UCSD-AML1 (cell line): ENCODE data around the gene PEAK1.
"Not testable (repeated sequence)": the region's sequence is repeated elsewhere in the genome, so short reads cannot be mapped to it uniquely, and the experiment has no call there.

ENCODE experiments used
- DNase-seq: peaks from one replicate; lab custom pipeline; 2025; ENCODE audit not compliant: unreplicated experiment; lab: John Stamatoyannopoulos, UW

The PEAK1 gene

DNA sequence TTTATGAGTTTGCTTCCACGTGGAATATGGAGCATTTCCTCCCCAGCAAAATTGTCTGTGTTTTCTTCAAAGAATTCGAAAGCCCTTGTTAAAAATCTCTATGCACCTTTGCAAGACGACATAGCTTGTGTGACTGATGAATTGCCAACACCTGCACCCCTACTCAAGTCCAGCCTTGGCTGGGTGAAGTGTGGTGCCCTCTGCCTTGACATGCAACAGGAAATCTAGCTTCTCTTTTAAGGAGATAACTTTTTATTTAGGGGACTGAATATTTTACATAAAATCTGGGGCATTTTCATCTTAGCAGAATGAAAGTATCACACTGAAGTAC is 1.4 kb upstream of the PEAK1 start:
- DNase-seq = no peak

GRCh38 chr15:77420610-77421369 is 886 bp upstream of the PEAK1 start, which contains the start of gene HMG20A:
Gene HMG20A, plus strand, starts transcription at chr15:77420888. Its CDS starts 37,520 bp downstream, at chr15:77458408.
- peak; percentile 75 for DNase-seq

- peak; percentile 63 for DNase-seq
Observed at GRCh38 chr15:77418966-77419835, 703 bp downstream of the PEAK1 start.

GRCh38 chr15:77418391-77418965 is 1.4 kb downstream of the PEAK1 start:
- no peak for DNase-seq

DNA sequence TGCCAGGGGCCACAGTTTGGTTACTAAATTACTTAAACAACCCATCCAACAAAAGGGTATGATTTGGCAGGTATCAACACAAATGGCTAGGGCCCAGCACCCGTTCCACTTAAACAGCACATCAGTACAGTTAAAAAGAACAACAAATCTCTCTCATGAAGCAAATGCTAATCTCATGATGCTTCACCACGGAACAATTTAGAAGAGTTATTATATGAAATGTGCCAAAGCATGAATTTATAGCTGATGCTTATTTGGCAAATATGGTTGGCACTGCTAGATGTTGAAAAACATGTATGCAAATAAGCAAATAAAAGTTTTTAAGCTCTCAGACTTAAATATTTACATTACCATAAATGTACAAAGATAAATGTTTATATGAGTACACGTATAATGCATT is 2.3 kb downstream of the PEAK1 start:
- DNase-seq = no peak

DNA sequence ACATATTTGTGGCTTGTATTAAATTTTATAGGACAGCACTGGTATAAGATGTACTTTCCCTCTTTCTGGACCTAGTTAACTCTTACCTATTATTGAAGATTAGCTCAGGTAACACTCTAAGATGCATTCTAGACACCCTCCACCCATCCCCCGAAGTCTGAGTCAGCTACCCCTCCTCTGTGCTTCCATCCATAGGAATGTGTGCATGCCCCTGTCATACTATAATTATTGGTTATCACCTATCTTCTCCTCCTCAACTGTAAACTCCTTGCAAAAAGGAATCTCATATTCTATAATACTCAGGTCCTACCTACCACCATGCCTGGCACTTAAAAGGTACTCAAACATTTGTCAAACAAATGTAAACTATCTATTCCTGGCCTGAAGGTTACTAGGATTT is 3.0 kb downstream of the PEAK1 start:
- no peak for DNase-seq

GRCh38 chr15:77416148-77416455 is 3.8 kb downstream of the PEAK1 start:
- DNase-seq = no peak

DNA sequence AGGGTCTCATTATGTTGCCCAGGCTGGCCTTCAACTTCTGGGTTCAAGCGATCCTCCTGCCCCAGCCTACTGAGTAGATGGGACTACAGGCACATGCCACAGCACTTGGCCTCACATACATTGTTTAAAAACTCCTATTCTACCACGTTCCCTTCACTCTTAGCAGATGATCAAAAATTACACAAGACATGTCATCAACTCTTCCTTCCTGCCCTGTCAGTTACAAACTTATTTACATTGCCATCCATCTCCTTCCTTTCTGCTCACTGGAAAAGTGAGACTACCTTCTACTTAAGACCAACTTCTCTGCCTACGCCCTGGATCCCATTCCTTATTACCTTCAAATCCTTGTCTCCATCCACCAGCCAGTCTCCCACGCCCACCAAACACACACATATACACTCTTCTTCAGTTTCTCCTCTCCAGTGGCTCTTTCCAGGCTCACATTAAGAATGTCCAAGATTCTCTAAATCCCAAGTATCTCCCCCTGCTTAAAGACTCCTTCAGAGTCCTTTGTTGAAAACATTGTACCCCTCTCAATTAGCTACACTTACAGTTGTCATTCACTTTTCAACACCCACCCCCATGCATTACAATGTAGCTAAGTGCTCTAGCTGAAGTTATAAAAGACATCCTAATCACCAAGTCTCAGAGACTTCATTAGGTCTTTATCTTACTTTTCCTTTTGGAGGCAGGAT is 4.3 kb downstream of the PEAK1 start:
- no peak for DNase-seq

- no peak for DNase-seq
Observed at GRCh38 chr15:77414789-77415442, 5.0 kb downstream of the PEAK1 start.

DNA sequence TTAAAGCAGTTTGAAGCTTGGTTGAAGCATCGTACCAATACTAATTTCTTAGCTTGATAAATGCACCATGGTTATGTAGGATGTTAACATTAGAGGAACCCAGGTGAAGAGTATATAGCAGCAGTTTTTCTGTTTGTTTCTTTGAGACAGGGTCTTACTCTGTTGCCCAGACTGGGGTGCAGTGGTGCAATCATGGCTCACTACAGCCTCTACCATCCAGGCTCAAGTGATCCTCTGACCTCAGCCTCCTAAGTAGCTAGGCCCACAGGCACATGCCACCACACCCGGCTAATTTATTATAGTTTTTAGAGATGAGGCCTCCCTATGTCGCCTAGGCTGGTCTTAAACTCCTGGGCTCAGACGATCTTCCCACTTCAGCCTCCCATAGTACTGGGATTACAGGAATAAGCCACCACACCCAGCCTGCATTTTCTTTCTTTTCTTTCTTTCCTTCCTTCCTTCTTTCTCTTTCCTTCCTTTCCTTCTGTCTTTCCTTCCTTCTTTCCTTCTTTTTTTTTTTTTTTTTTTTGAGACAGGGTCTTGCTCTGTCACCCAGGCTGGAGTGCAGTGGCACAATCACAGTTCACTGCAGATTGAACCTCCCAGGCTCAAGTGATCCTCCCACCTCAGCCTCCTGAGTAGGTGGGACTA is 6.1 kb downstream of the PEAK1 start:
- no peak for DNase-seq

DNA sequence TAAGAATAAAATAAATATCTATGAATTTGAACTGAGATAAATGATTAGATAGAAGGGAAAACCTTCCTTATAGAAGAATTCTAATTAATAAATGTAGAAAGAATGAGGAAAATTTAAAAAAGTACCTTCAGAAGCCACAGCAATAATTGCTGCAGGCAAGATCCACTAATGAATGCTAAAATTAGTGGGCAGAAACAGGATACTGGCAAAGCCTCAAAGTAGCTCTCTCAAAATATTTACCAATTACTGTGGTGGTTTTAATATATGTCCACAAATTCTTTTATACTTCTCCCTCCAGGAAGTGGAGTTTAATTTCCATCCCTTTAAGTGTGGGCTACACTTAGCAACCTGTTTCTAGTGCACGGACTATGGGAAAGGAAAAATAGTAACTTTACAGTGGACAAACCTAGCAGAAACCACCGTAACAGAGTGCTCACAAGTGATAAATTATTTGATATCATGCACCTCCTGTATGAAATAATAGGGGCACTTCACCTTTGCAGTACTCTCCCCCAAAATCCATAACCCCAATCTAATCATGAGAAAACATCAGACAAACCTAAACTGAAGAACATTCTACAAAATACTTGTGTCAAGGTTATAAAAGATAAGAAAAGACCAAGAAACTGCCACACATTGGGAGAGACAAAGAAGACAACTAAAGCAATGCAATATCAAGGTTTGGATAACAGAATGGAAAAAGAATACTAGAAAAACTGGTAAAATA is 6.8 kb downstream of the PEAK1 start:
- no peak for DNase-seq

- no peak for DNase-seq
Observed at GRCh38 chr15:77411619-77411976, 8.3 kb downstream of the PEAK1 start.

DNA sequence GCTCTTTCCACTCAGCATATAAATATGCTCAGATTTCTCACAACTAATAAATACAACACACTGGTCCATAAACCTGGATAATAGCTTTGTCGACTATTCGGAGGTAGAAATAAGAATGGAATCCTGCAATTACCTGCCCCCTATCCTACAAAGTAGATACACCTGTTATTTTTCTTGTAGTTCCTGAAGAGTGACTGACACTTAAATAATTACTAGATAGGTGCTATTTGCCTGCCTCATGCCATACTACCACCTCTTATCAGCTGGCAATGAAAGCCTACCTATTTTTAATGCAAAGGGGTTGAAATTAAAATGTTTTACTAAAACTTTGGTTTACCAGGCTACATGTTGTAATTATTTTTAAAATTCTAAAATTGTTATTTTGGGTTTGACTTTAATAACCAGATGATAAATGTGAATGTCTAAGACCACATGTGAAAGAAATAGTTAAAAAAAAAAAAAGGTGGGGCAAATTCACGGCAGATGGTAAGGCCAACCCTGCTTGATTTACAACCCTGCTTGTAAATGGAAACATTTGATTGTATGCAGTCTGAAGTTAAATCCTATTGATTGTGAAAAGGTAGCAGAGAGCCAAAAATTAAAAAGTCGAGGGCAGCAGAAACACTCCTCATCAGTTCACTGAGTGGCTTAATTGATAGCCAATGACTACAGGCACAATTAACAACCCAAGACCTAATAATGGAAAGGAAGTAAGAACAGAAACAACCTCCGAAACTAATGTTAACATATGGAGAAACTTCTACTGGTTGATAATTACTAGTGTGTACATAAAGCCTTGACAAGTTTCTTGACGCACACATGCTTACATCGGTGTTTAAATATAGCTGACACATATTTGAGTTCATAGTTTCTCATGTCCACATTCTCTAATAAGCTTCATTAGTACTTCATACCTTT is 8.9 kb downstream of the PEAK1 start:
- DNase-seq = no peak

GRCh38 chr15:77410157-77410500 is 9.8 kb downstream of the PEAK1 start:
- DNase-seq = not testable (repeated sequence)

- DNase-seq = no peak
Observed at GRCh38 chr15:77409259-77410156, 10.4 kb downstream of the PEAK1 start.

- DNase-seq = no peak
Observed at GRCh38 chr15:77406846-77407245, 13.1 kb downstream of the PEAK1 start.

DNA sequence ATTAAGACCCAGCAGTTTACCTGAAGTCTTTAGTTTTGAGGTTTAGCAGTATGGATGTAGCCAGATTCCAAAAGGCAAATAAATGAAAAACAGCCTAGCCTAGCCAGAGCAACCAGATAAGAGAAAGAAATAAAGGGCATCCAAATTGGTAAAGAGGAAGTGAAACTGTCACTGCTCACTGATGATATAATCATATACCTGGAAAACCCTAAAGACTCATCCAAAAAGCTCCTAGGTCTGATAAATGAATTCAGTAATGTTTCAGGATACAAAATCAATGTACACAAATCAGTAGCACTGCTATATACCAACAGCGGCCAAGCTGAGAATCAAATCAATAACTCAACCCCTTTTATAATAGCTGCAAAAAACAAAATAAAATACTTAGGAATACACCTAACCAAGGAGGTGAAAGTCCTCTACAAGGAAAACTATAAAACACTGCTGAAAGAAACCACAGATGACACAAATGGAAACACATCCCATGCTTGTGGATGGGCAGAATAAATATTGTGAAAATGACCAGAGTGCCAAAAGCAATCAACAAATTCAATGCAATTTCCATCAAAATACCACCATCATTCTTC is 13.6 kb downstream of the PEAK1 start:
- DNase-seq = not testable (repeated sequence)
